HTERT RPE-1 (cell line): ENCODE data around the gene SMAD9.

Experiments
- in situ Hi-C: fragments of 300-500 bp; cut with MboI; formaldehyde crosslinking; loops from 4 replicates; pipeline ENCODE4 v1.14.3; 2020; ENCODE audit warnings: low sequenced_read_pairs

Gene SMAD9

GRCh38 chr13:36820222-36820621 is 99.8 kb downstream of the SMAD9 start:
- in situ Hi-C loops = no loop called here

- in situ Hi-C loops = no loop called here
These were observed 100.3 kb downstream of the SMAD9 start for GRCh38 chr13:36819739-36820090.

- in situ Hi-C loops = no loop called here
These were observed 101.0 kb downstream of the SMAD9 start, which contains the start of gene RFXAP for GRCh38 chr13:36818804-36819738. Gene RFXAP, plus strand, starts transcription at chr13:36819222. Its CDS starts 136 bp downstream, at chr13:36819358.

GRCh38 chr13:36817996-36818803 is 101.8 kb downstream of the SMAD9 start:
- in situ Hi-C loops = no loop called here

GRCh38 chr13:36815062-36815461 is 105.0 kb downstream of the SMAD9 start:
- in situ Hi-C loops = no loop called here

- in situ Hi-C loops = no loop called here
These were observed 105.6 kb downstream of the SMAD9 start for GRCh38 chr13:36814465-36814864.

GRCh38 chr13:36813225-36813624 is 106.8 kb downstream of the SMAD9 start:
- in situ Hi-C loops = no loop called here

GRCh38 chr13:36807616-36808015 is 112.4 kb downstream of the SMAD9 start:
- in situ Hi-C loops = no loop called here

- in situ Hi-C loops = no loop called here
These were observed 113.9 kb downstream of the SMAD9 start for GRCh38 chr13:36806102-36806501.

GRCh38 chr13:36804588-36804987 is 115.5 kb downstream of the SMAD9 start:
- in situ Hi-C loops = no loop called here

- in situ Hi-C loops = no loop called here
These were observed 119.0 kb downstream of the SMAD9 start for GRCh38 chr13:36801035-36801434.

- in situ Hi-C loops = no loop called here
These were observed 124.0 kb downstream of the SMAD9 start for GRCh38 chr13:36796052-36796451.

GRCh38 chr13:36795463-36795862 is 124.6 kb downstream of the SMAD9 start:
- in situ Hi-C loops = no loop called here
